Motor neuron (in vitro differentiated cells): ENCODE data around the gene VSNL1. TPM values are rescaled to one million over a fixed set of nuclear protein-coding genes. Genes with fewer than 3 reads are reported as not detected.

Experiments
- ATAC-seq, 8 experiments: fragments of 200-7000 bp; cut with Tn5 transposase; replicated peaks in 6 of 8; 2 replicates each; pipeline ENCODE4 v1.8.0; 2021; ENCODE audit warnings: mild to moderate bottlenecking in 8 of 8, moderate library complexity in 8 of 8
- H3K27ac ChIP-seq, 2 donors: fragments of 250-450 bp; sonication (Bioruptor Pico); 2 replicates each; pipeline ENCODE4 v1.9.0; 2021; ENCODE audit warnings: antibody characterized with exemption in 2 of 2, mild to moderate bottlenecking in 2 of 2, moderate library complexity in 1 of 2
- H3K4me1 ChIP-seq, 2 donors: fragments of 250-450 bp; sonication (Bioruptor Pico); replicated peaks in 1 of 2; 2 replicates each; pipeline ENCODE4 v1.6.1; 2021; ENCODE audit warnings: antibody characterized with exemption in 2 of 2, mild to moderate bottlenecking in 2 of 2, moderate library complexity in 1 of 2
- H3K4me3 ChIP-seq, 5 donors: fragments of 250-450 bp; sonication (Bioruptor Pico); 2 replicates each; pipeline ENCODE4 v1.9.0; 2021; ENCODE audit warnings: antibody characterized with exemption in 5 of 5, mild to moderate bottlenecking in 5 of 5, moderate library complexity in 4 of 5
- WGBS, 10 experiments: fragments of 450-650 bp; shearing (Covaris generic); methylation state at CpG; one replicate each; pipeline ENCODE4 v1.0.0; 2022; 5-methylcytosine and 5-hydroxymethylcytosine counted together
- in situ Hi-C, 9 experiments: fragments of 400-800 bp; cut with MboI; loops; one replicate each; pipeline ENCODE4 v1.15.0; 2021; ENCODE audit warnings: low sequenced_read_pairs in 9 of 9, low pct_unique_long_range_greater_than_20kb in 2 of 9; ENCODE audit not compliant: unreplicated experiment in 9 of 9
- total RNA-seq, 8 experiments: library from RNA; unstranded; fragments of 300-600 nt; gene quantifications; 2 replicates each; pipeline versions ENCODE4 v1.2.3 to v1.2.4, GENCODE V29; 2022

The VSNL1 gene
- total RNA-seq, 8 experiments from 2014 or later = 0.27 to 14.9 (median 6.3) TPM

DNA sequence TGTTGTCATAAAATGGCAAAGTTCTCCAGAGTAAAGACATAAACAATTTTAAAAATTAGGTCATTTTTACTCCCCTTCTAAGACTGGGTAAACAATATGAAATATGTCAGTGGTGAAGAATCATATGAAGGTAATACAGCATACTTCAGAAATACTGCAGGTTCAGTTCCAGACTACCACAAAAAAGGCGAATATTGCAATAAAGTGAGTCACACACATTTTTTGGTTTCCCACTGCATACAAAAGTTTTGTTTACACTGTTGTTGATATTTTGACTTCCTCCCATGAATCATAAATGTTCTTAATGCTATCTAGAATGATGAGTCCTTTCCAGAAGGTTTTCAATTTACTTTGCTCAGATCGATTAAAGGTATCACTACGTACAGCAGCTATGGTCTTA, 139.6 kb downstream of the VSNL1 start:
- 86 to 100% (median 100%) methylated on average over 1 to 3 of the region's 3 CpGs for WGBS, 10 experiments
- ATAC-seq = peak in 1 of 8 experiments; percentile 39

GRCh38 chr2:17682098-17682857, 141.8 kb downstream of the VSNL1 start:
- no peak overlapping the region for H3K4me3 ChIP-seq
- H3K27ac ChIP-seq = no peak overlapping the region
- ATAC-seq = no peak
- WGBS, 10 experiments = 50 to 100% (median 88%) methylated on average over 2 to 6 of the region's 6 CpGs
- in situ Hi-C loops = no loop called here
- no peaks in the 10 kb centered on the region for H3K4me1 ChIP-seq

More for the DNA sequence above, 139.6 kb downstream of the VSNL1 start:
- no peak overlapping the region for H3K27ac ChIP-seq
- no peak overlapping the region for H3K4me3 ChIP-seq
- no peaks in the 10 kb centered on the region for H3K4me1 ChIP-seq
- in situ Hi-C loops = no loop called here

DNA sequence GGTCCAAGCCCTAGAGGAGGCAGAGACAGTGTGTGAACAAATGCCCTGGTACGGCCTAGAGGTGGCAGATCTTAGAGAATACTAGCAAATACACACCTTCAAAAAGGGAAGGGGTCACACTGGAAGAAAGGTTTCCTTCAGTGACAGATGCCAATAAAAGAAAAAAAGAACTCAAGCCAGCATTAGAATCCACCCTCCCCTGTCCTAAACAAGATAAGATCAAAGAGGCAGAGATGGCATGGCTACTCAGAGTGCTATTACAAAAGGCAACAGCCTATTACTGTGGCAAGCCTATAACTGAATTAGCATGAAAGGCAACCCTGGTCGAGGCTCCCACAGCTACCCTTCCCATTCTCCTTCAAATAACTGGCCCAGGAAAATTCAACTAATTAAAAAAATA, 143.5 kb downstream of the VSNL1 start:
- no peaks in the 10 kb centered on the region for H3K4me1 ChIP-seq
- no peak for ATAC-seq
- no peak overlapping the region for H3K4me3 ChIP-seq
- WGBS, 10 experiments = 33 to 100% (median 80%) methylated on average over 1 to 2 of the region's 2 CpGs; no CpG with 5 or more reads in 1 of the 10 experiments
- in situ Hi-C loops = no loop called here
- no peak overlapping the region for H3K27ac ChIP-seq

DNA sequence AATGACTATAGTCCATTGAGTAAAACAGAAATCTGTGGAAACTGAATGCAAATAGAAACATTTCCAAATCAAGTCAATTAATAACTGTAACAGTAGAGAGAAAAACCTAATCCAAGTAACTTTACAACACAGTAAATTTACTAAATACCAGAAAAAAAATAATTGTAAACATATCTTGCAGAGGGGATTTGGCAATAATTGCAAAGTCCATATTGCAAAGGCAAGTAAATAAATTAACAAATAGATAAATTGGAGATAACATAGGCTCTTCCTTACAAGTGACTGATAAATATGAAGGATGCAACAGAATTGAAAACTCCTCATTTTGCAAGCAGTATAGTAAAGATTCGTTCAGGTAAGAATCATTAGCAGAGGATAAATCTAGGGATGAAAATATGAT, 148.1 kb downstream of the VSNL1 start:
- Histone ChIP-seq H3K4me1 (no peaks in the 10 kb centered on the region), H3K4me3 (no peak overlapping the region), H3K27ac (no peak overlapping the region)
- in situ Hi-C loops = no loop called here
- 44 to 100% (median 92%) methylated on average over 1 of the region's 1 CpG for WGBS, 10 experiments
- no peak for ATAC-seq

DNA sequence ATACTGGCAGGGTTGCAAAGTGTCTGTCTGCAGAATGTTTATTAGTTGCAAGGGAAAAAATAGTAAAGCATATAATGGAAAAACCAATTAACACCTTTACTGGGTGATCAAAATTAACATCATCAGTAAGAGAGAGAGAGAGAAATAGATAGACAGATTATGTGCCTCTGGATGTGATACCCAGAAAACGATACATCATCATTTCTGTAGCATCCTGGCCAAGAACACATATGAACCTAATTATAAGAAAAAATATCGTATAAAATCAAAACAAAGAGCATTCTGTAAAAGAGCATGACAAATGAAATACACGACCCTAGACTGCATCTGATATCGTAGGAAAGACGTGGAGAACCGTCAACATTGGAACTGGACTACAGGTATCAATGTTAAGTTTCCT, 148.5 kb downstream of the VSNL1 start:
- WGBS, 10 experiments = 37 to 100% (median 85%) methylated on average over 2 to 6 of the region's 6 CpGs
- no peaks in the 10 kb centered on the region for H3K4me1 ChIP-seq
- no peak overlapping the region for H3K27ac ChIP-seq
- H3K4me3 ChIP-seq = no peak overlapping the region
- no peak for ATAC-seq
- in situ Hi-C loops = no loop called here

DNA sequence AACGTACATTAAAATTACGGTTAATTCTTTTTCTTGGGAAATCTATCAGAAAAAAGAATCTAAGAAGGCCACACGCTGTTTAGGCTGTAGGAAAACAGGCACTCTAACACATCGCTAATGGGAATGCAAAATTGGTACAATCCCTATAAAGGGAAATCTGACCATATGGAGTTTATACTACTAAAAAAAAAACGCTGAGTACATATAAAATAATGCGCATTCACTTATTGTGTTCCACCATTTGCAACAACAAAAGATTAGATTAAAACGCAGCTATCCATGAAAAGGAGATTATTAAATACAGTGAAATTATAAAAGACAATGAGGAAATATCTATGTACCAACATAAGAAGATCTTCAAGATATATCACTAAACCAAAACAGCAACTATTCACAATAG, 150.3 kb downstream of the VSNL1 start:
- no peak overlapping the region for H3K27ac ChIP-seq
- WGBS, 10 experiments = 82 to 100% (median 95%) methylated on average over 2 to 7 of the region's 7 CpGs
- in situ Hi-C loops = no loop called here
- H3K4me1 ChIP-seq = no peaks in the 10 kb centered on the region
- ATAC-seq = no peak
- no peak overlapping the region for H3K4me3 ChIP-seq

Other genes with a start within 250 kb of the VSNL1 start
- under 1 TPM in 5 of 8 experiments, not detected in 3; 0.21 to 0.81 (median 0.33) TPM for gene RAD51AP2, start 22.3 kb upstream of the VSNL1 start, total RNA-seq
- 10 to 100 TPM; 12.6 to 27.4 (median 21.2) TPM for gene SMC6, start 213.1 kb downstream of the VSNL1 start, total RNA-seq
- gene GEN1, start 213.4 kb downstream of the VSNL1 start, total RNA-seq = 10 to 100 TPM in 3 of 8 experiments, 1 to 10 TPM in 5; 1.0 to 15.8 (median 5.9) TPM